GM19452 (cell line): ENCODE measurements around the gene KCNC4.

Experiments used
- ATAC-seq: cut with Tn5 transposase; IDR thresholded peaks from one replicate; pipeline ENCODE4 v1.9.1; 2021; ENCODE audit not compliant: unreplicated experiment

Gene KCNC4

GRCh38 chr1:110250749-110251148, 40.6 kb downstream of the KCNC4 start:
- ATAC-seq, result no peak

DNA sequence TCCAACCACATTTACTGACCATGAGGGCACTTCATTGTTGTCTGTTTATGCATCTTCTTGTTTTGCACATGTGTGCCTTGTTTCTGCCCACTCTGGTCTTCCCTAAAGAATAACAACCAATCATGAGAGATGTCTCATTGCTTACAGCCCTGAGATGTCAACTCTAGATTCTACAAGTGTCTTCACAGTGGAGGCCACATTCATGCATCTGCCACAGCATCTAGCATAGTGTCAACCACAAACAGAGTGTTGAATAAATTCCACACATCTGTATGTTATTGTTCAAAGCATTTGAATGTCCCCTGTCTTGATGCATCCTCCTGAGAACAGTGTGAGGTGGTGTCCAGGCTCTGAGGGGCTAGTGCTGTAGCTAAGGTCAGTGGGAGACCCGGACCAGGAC, 43.1 kb downstream of the KCNC4 start:
- no peak for ATAC-seq

DNA sequence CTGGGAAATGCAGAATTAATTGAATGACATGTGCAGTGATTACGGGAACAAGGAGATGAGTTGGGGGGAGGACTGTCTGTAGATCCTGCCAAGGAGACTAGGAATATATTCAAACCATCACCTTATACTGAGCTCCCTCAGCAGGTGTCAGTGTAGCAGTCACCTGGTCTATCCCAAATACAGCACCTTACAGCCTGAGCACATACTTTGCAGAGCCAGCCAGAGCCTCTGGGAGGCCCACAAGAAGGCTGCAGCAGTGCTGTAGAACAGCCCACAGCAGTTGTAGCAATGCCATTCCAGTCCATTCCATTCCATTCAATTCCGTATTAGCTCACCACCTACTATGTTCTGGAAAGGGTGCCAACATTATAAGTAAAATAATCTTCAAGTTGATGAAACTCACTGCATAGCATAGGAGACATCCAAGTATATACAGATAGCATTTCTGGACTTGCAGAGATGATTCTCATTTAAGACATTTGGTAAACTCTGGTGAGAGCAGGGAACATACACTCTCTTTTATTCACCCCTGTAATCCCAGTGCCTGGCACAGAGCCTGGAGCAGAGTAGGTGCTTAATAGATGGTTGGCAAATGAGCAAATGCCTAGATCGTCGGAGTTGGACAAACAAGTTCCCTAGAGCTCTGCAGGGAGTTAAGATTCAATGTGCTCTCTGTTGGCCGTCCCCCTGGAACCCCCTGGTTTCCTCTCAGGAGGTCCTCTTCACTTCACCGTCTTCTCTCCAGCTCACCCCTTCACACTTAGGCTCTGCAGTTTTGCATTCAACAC, 44.7 kb downstream of the KCNC4 start:
- no peak for ATAC-seq

- ATAC-seq, result no peak
Measured at GRCh38 chr1:110255392-110255787, 45.3 kb downstream of the KCNC4 start.

- ATAC-seq, result no peak
Measured at GRCh38 chr1:110258734-110259133, 48.6 kb downstream of the KCNC4 start.

GRCh38 chr1:110259770-110260169, 49.7 kb downstream of the KCNC4 start:
- no peak for ATAC-seq
